CD4-positive, CD25-positive, alpha-beta regulatory T cell (primary cell): ENCODE data around the gene RUVBL1. TPM values are rescaled to one million over a fixed set of nuclear protein-coding genes. Genes with fewer than 3 reads are reported as not detected.

ENCODE experiments used
- ATAC-seq, 2 donors: fragments of 150-1000 bp; cut with Tn5 transposase; one replicate each; pipeline ENCODE4 v1.10.0; 2021; ENCODE audit warnings: low read depth in 2 of 2, moderate number of reproducible peaks in 2 of 2, moderate library complexity in 1 of 2
- DNase-seq, 3 donors: peaks; one replicate each; pipeline versions ENCODE4 v3.0.0 to v3.0.0-alpha.2; 2012 to 2022; ENCODE audit warnings: mixed read lengths in 1 of 3
- H3K27ac ChIP-seq: one replicate; pipeline ENCODE4 v1.7.0; 2013; ENCODE audit warnings: mild to moderate bottlenecking, low read length; ENCODE audit not compliant: insufficient read depth, poor library complexity, severe bottlenecking
- H3K27me3 ChIP-seq: one replicate; pipeline ENCODE4 v1.7.0; 2013; ENCODE audit warnings: low read length; ENCODE audit not compliant: control insufficient read depth, insufficient read depth
- H3K36me3 ChIP-seq: one replicate; pipeline ENCODE4 v1.7.0; 2013; ENCODE audit warnings: mild to moderate bottlenecking, low read length, moderate library complexity; ENCODE audit not compliant: control insufficient read depth, insufficient read depth
- H3K4me1 ChIP-seq: 2 replicates; pipeline ENCODE4 v1.7.0; 2013; ENCODE audit warnings: mild to moderate bottlenecking, low read length; ENCODE audit not compliant: insufficient read depth, control insufficient read depth, poor library complexity, severe bottlenecking
- H3K4me3 ChIP-seq: one replicate; pipeline ENCODE4 v1.7.0; 2013; ENCODE audit warnings: low read depth, mild to moderate bottlenecking, low read length, moderate library complexity
- H3K9me3 ChIP-seq, 2 experiments: 1 replicate in 1 of 2; 2 replicates in 1 of 2; pipeline ENCODE4 v1.7.0; 2013; ENCODE audit warnings: low read length in 2 of 2, mild to moderate bottlenecking in 1 of 2, moderate library complexity in 1 of 2; ENCODE audit not compliant: control insufficient read depth in 2 of 2
- H3K27ac Mint-ChIP-seq, 3 donors: one replicate each; pipeline ENCODE4 v1.8.0; 2020 to 2022; ENCODE audit warnings: mild to moderate bottlenecking in 3 of 3, mixed read lengths in 3 of 3, moderate library complexity in 2 of 3
- H3K27me3 Mint-ChIP-seq: one replicate; pipeline ENCODE4 v1.8.0; 2022; ENCODE audit warnings: mild to moderate bottlenecking, mixed read lengths
- H3K36me3 Mint-ChIP-seq: one replicate; pipeline ENCODE4 v1.8.0; 2020; ENCODE audit warnings: mixed read lengths
- H3K4me1 Mint-ChIP-seq, 4 donors: one replicate each; pipeline ENCODE4 v1.8.0; 2020 to 2022; ENCODE audit warnings: mixed read lengths in 4 of 4, mild to moderate bottlenecking in 1 of 4
- H3K4me3 Mint-ChIP-seq, 4 donors: one replicate each; pipeline ENCODE4 v1.8.0; 2020 to 2022; ENCODE audit warnings: mild to moderate bottlenecking in 4 of 4, mixed read lengths in 4 of 4, moderate library complexity in 3 of 4
- H3K9me3 Mint-ChIP-seq, 7 donors: one replicate each; pipeline ENCODE4 v1.8.0; 2020 to 2022; ENCODE audit warnings: mixed read lengths in 7 of 7, mild to moderate bottlenecking in 3 of 7, moderate library complexity in 2 of 7
- polyA plus RNA-seq, 4 donors: library from polyadenylated mRNA; unstranded; fragments of 300-500 nt; fragmentation: Illumina TruSeq; gene quantifications; one replicate each; pipeline ENCODE4 v1.2.3, GENCODE V29; 2021
- total RNA-seq: library from RNA; stranded (reverse); gene quantifications from one replicate; pipeline ENCODE4 v1.2.3, GENCODE V29; 2022

RUVBL1 gene
- total and polyA plus RNA-seq, 5 donors from 2014 or later = 22.9 to 88.2 (median 78.3) TPM

GRCh38 chr3:128075522-128076482, 47.8 kb downstream of the RUVBL1 start:
- no peaks in the 10 kb centered on the region for H3K27me3 ChIP-seq
- ATAC-seq = peak; percentile 80 to 89
- peak overlapping the region in 1 of 3 donors; percentile 36 for H3K27ac Mint-ChIP-seq
- H3K4me1 Mint-ChIP-seq = peaks cover 0 to 20% (median 4%) of the 10 kb centered on the region in 4 donors
- peak; percentile 77 to 81 (median 80) for DNase-seq
- peaks cover 8% of the 10 kb centered on the region for H3K27me3 Mint-ChIP-seq
- no peak overlapping the region for H3K27ac ChIP-seq
- H3K4me3 ChIP-seq = no peak overlapping the region
- H3K9me3 Mint-ChIP-seq = no peaks in the 10 kb centered on the region
- peak overlapping the region; percentile 71 to 80 (median 76) for H3K4me3 Mint-ChIP-seq
- peaks cover 29% of the 10 kb centered on the region for H3K36me3 Mint-ChIP-seq
- no peaks in the 10 kb centered on the region for H3K9me3 ChIP-seq
- peaks cover 33% of the 10 kb centered on the region for H3K36me3 ChIP-seq
- H3K4me1 ChIP-seq = peaks cover 22% of the 10 kb centered on the region

- Mint-ChIP-seq H3K4me1 (peaks cover 0 to 20% (median 4%) of the 10 kb centered on the region in 4 donors), H3K36me3 (peaks cover 28% of the 10 kb centered on the region), H3K27ac (peak overlapping the region in 2 of 3 donors; percentile 55 to 79), H3K27me3 (peaks cover 8% of the 10 kb centered on the region), H3K4me3 (peak overlapping the region; percentile 28 to 79 (median 71)), H3K9me3 (no peaks in the 10 kb centered on the region)
- Histone ChIP-seq H3K27ac (no peak overlapping the region), H3K36me3 (peaks cover 34% of the 10 kb centered on the region), H3K27me3 (no peaks in the 10 kb centered on the region), H3K4me3 (no peak overlapping the region), H3K4me1 (peaks cover 22% of the 10 kb centered on the region), H3K9me3 (no peaks in the 10 kb centered on the region)
- ATAC-seq = no peak
- no peak for DNase-seq
These were observed 48.6 kb downstream of the RUVBL1 start for GRCh38 chr3:128074851-128075521.

- Mint-ChIP-seq H3K36me3 (peaks cover 19% of the 10 kb centered on the region), H3K9me3 (no peaks in the 10 kb centered on the region), H3K27ac (no peak overlapping the region), H3K4me3 (peak overlapping the region in 2 of 4 donors; percentile 71 to 79), H3K27me3 (peaks cover 8% of the 10 kb centered on the region), H3K4me1 (peaks cover 0 to 20% (median 4%) of the 10 kb centered on the region in 4 donors)
- Histone ChIP-seq H3K36me3 (peaks cover 40% of the 10 kb centered on the region), H3K4me3 (no peak overlapping the region), H3K4me1 (peaks cover 22% of the 10 kb centered on the region), H3K27ac (no peak overlapping the region), H3K9me3 (no peaks in the 10 kb centered on the region), H3K27me3 (no peaks in the 10 kb centered on the region)
- ATAC-seq (no peak), DNase-seq (no peak)
These were observed 49.8 kb downstream of the RUVBL1 start for GRCh38 chr3:128073807-128074206.

GRCh38 chr3:128073185-128073725, 50.4 kb downstream of the RUVBL1 start:
- Histone ChIP-seq H3K27ac (no peak overlapping the region), H3K36me3 (peaks cover 43% of the 10 kb centered on the region), H3K9me3 (no peaks in the 10 kb centered on the region), H3K4me3 (no peak overlapping the region), H3K27me3 (no peaks in the 10 kb centered on the region), H3K4me1 (peaks cover 22% of the 10 kb centered on the region)
- H3K36me3 Mint-ChIP-seq = peaks cover 19% of the 10 kb centered on the region
- no peak for ATAC-seq
- H3K4me1 Mint-ChIP-seq = peaks cover 2 to 22% (median 4%) of the 10 kb centered on the region in 4 donors
- H3K9me3 Mint-ChIP-seq = no peaks in the 10 kb centered on the region
- peak overlapping the region in 1 of 4 donors; percentile 79 for H3K4me3 Mint-ChIP-seq
- H3K27ac Mint-ChIP-seq = no peak overlapping the region
- no peak for DNase-seq
- peaks cover 8% of the 10 kb centered on the region for H3K27me3 Mint-ChIP-seq

GRCh38 chr3:128072454-128073184, 51.0 kb downstream of the RUVBL1 start:
- peaks cover 22% of the 10 kb centered on the region for H3K36me3 Mint-ChIP-seq
- Histone ChIP-seq H3K4me3 (no peak overlapping the region), H3K27ac (no peak overlapping the region), H3K4me1 (peaks cover 22% of the 10 kb centered on the region), H3K36me3 (peaks cover 46% of the 10 kb centered on the region), H3K9me3 (no peaks in the 10 kb centered on the region), H3K27me3 (no peaks in the 10 kb centered on the region)
- no peak for DNase-seq
- H3K27ac Mint-ChIP-seq = peak overlapping the region in 1 of 3 donors; percentile 2
- no peak for ATAC-seq
- H3K27me3 Mint-ChIP-seq = peaks cover 4% of the 10 kb centered on the region
- H3K4me3 Mint-ChIP-seq = no peak overlapping the region
- peaks cover 2 to 21% (median 5%) of the 10 kb centered on the region in 4 donors for H3K4me1 Mint-ChIP-seq
- H3K9me3 Mint-ChIP-seq = no peaks in the 10 kb centered on the region

GRCh38 chr3:128071771-128072453, 51.7 kb downstream of the RUVBL1 start:
- Mint-ChIP-seq H3K27ac (no peak overlapping the region), H3K4me3 (no peak overlapping the region)
- DNase-seq = no peak

More at GRCh38 chr3:128071771-128072453, 51.7 kb downstream of the RUVBL1 start:
- H3K9me3 ChIP-seq = no peaks in the 10 kb centered on the region
- peaks cover 29% of the 10 kb centered on the region for H3K36me3 Mint-ChIP-seq
- no peaks in the 10 kb centered on the region for H3K27me3 ChIP-seq
- no peaks in the 10 kb centered on the region for H3K27me3 Mint-ChIP-seq
- ATAC-seq = no peak
- H3K36me3 ChIP-seq = peaks cover 53% of the 10 kb centered on the region
- H3K27ac ChIP-seq = no peak overlapping the region
- H3K9me3 Mint-ChIP-seq = no peaks in the 10 kb centered on the region
- H3K4me1 ChIP-seq = peaks cover 19% of the 10 kb centered on the region
- H3K4me3 ChIP-seq = no peak overlapping the region
- H3K4me1 Mint-ChIP-seq = peaks cover 2 to 16% (median 5%) of the 10 kb centered on the region in 4 donors
